Stomach (tissue), 9 donors: ENCODE results near the gene SARDH. TPM values are rescaled to one million over a fixed set of nuclear protein-coding genes. Genes with fewer than 3 reads are reported as not detected.
"Not testable (repeated sequence)": the region's sequence is repeated elsewhere in the genome, so short reads cannot be mapped to it uniquely, and the experiment has no call there.

Experiments used
- DNase-seq, 2 donors: peaks; one replicate each; pipeline versions ENCODE4 v3.0.0 to v3.0.0-alpha.2; 2013 to 2019
- H3K27ac ChIP-seq, 5 donors: fragments of 200-600 bp in 4 of 5; sonication (generic) in 4 of 5; one replicate each; pipeline ENCODE4 v1.5.1; 2013 to 2019; ENCODE audit warnings: mild to moderate bottlenecking in 1 of 5, moderate library complexity in 1 of 5
- H3K27me3 ChIP-seq, 3 donors: fragments of 200-600 bp; sonication (generic); one replicate each; pipeline ENCODE4 v1.5.1; 2017 to 2019; ENCODE audit warnings: mixed run types in 1 of 3
- H3K36me3 ChIP-seq, 4 donors: fragments of 200-600 bp; sonication (generic); 1 replicate in 3 of 4; 2 replicates in 1 of 4; pipeline ENCODE4 v1.5.1; 2016 to 2019
- H3K4me1 ChIP-seq, 4 donors: fragments of 200-600 bp; sonication (generic); one replicate each; pipeline ENCODE4 v1.5.1; 2016 to 2019
- H3K4me3 ChIP-seq, 4 donors: fragments of 200-600 bp; sonication (generic) in 3 of 4; one replicate each; pipeline ENCODE4 v1.5.1; 2016 to 2019; ENCODE audit warnings: mild to moderate bottlenecking in 1 of 4
- H3K9me3 ChIP-seq, 4 donors: fragments of 200-600 bp; sonication (generic); one replicate each; pipeline ENCODE4 v1.5.1; 2016 to 2019
- EP300 ChIP-seq: sonication (generic); formaldehyde crosslinking; IDR thresholded peaks from one replicate; pipeline ENCODE4 v1.6.1; 2017; ENCODE audit warnings: antibody characterized with exemption
- POLR2A ChIP-seq, 4 donors: fragments of 450-650 bp; IDR thresholded peaks; one replicate each; pipeline ENCODE4 v1.6.1; 2016; ENCODE audit warnings: antibody characterized with exemption in 4 of 4, control low read depth in 2 of 4, mild to moderate bottlenecking in 1 of 4, moderate library complexity in 1 of 4
- POLR2AphosphoS5 ChIP-seq, 3 donors: sonication (generic); formaldehyde crosslinking; IDR thresholded peaks; one replicate each; pipeline ENCODE4 v1.6.1; 2016; ENCODE audit warnings: antibody characterized with exemption in 3 of 3
- WGBS, 5 donors: extraction: QIAGEN DNeasy Blood & Tissue Kit in 3 of 5; methylation state at CpG; one replicate each; pipeline versions ENCODE4 v1.1.5 to v1.1.7; 2013 to 2018; 5-methylcytosine and 5-hydroxymethylcytosine counted together
- intact Hi-C: fragments of 100-400 bp; cut with DNase I; formaldehyde crosslinking; loops from one replicate; pipeline ENCODE4 v1.15.1; 2023; ENCODE audit warnings: low total_unique reads
- polyA plus RNA-seq, 3 donors: library from polyadenylated mRNA; stranded (reverse); fragments of 200-250 nt; gene quantifications; one replicate each; pipeline ENCODE4 v1.2.3, GENCODE V29; 2013
- total RNA-seq, 5 donors: library from RNA; depleted of rRNA; stranded (reverse); fragments of >200 nt; gene quantifications; one replicate each; pipeline versions ENCODE4 v1.1.0 to v1.2.3, GENCODE V29; 2014 to 2016
- TF ChIP-seq, protein P1 (sequence below), 7 experiments: fragments of 450-650 bp in 4 of 7; fragments of 200-600 bp in 3 of 7; sonication (generic) in 3 of 7; IDR thresholded peaks; one replicate each; pipeline ENCODE4 v1.5.1; 2016 to 2019; ENCODE audit warnings: antibody characterized with exemption in 7 of 7, control low read depth in 2 of 7, mild to moderate bottlenecking in 1 of 7
- donor health status: healthy with polysubstance abuse.
- donor health status: Bipolar disorder and iron deficiency.
- donor health status: healthy.

SARDH gene
- total and polyA plus RNA-seq, 8 donors = 0.76 to 15.2 (median 2.6) TPM; not detected in 1

DNA sequence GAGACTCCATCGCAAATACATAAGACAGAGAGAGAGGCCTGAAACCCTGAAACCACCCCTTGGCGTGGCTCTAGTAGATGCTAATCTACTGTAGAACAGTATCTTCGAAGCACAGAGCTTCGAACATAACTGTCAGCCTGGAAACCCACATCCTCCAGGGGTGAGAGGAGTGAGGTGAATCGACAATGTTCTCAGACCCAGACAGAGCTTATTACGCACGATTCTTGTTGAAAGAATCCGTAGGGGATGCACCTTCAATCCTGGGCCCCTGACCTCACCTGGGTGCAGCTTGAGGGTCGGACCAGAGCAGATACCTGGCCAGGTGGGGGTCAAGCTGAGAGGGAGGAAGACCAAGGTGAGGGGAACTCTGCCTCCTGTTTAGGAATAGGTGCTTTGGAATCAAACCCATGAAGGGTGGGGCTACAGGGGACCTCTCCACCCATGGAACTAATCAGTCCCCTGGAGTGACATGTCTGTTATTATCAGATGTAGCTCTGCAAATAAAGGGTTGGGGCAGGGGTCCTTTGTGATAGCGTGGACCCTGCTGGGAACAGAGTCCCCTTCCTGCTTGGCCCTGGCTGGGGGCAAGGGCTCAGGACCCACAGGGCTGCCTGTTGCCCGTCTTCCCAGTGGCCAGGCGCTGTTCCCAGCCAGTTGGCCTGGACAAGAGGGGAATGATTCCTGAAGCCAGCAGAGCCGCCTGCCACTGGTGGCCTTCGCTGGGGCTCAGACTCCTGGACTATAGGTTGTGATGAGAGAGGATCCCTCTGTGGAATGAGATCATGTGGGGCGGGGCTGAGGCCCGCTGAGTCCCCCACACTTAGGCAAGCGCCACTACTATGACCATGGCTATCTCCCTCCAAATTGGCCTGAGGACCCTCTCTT lies 60.8 kb downstream of the SARDH start:
- intact Hi-C loops = no loop called here
- TF ChIP-seq EP300 = no peak
- TF ChIP-seq, protein P1, sequence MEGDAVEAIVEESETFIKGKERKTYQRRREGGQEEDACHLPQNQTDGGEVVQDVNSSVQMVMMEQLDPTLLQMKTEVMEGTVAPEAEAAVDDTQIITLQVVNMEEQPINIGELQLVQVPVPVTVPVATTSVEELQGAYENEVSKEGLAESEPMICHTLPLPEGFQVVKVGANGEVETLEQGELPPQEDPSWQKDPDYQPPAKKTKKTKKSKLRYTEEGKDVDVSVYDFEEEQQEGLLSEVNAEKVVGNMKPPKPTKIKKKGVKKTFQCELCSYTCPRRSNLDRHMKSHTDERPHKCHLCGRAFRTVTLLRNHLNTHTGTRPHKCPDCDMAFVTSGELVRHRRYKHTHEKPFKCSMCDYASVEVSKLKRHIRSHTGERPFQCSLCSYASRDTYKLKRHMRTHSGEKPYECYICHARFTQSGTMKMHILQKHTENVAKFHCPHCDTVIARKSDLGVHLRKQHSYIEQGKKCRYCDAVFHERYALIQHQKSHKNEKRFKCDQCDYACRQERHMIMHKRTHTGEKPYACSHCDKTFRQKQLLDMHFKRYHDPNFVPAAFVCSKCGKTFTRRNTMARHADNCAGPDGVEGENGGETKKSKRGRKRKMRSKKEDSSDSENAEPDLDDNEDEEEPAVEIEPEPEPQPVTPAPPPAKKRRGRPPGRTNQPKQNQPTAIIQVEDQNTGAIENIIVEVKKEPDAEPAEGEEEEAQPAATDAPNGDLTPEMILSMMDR (IDR thresholded peaks at IDR 0.05) = no peak
- TF ChIP-seq POLR2A (IDR thresholded peaks at IDR 0.05) = no peak
- peak in 1 of 2 donors; percentile 59 for DNase-seq
- Histone ChIP-seq H3K4me1 (no peaks in the 10 kb centered on the region), H3K27ac (peak overlapping the region in 3 of 5 donors; percentile 16 to 52 (median 16)), H3K27me3 (no peaks in the 10 kb centered on the region), H3K9me3 (no peaks in the 10 kb centered on the region), H3K36me3 (no peaks in the 10 kb centered on the region), H3K4me3 (no peak overlapping the region)
- WGBS, 5 donors = 81 to 87% (median 86%) methylated on average over 11 to 17 of the region's 17 CpGs

DNA sequence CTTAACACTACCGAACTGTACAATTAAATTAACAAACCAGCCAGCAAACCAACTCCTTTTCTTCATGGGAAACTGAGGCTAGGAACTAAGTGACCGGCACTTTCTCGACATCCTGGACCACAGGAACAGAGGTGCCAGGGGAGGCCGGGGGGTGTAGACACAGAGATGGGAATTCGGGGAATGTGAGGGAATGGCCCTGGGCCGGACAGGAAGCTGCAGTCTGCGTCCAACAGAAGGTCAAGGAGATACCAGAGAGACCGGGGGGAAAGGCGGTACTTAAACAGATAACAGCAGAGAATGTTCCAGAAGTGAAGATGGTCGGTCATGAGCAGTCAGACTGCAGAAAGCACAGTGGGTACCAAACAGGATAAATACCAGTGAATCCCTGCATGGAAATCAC lies 61.7 kb downstream of the SARDH start:
- no peak for DNase-seq
- Histone ChIP-seq H3K27ac (peak overlapping the region in 1 of 5 donors; percentile 0), H3K27me3 (no peaks in the 10 kb centered on the region), H3K36me3 (no peaks in the 10 kb centered on the region), H3K4me3 (no peak overlapping the region), H3K4me1 (no peaks in the 10 kb centered on the region), H3K9me3 (no peaks in the 10 kb centered on the region)
- TF ChIP-seq, protein P1 (IDR thresholded peaks at IDR 0.05) = no peak
- TF ChIP-seq POLR2AphosphoS5 (IDR thresholded peaks at IDR 0.05) (no peak), EP300 (no peak), POLR2A (IDR thresholded peaks at IDR 0.05) (no peak)
- intact Hi-C loops = no loop called here
- 73 to 80% (median 76%) methylated on average over 10 of the region's 10 CpGs for WGBS, 5 donors

DNA sequence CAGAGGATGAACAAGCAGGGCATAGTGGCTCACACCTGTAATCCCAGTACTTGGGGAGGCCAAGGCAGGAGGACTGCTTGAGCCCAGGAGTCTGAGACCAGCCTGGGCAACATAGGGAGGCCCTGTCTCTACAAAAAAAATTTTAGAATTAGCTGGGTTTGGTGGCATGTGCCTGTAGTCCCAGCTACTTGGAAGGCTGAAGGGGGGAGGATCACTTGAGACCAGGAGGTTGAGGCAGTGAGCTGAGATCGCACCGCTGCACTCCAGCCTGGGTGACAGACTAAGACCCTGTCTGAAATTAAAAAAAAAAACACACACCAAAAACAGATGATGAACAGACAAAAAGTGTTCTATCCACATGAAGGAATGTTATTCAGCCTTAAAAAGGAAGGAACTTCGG lies 62.4 kb downstream of the SARDH start:
- H3K4me1 ChIP-seq, intact Hi-C loops, H3K36me3 ChIP-seq, DNase-seq, H3K9me3 ChIP-seq, H3K4me3 ChIP-seq, H3K27me3 ChIP-seq, H3K27ac ChIP-seq: not testable (repeated sequence)
- WGBS, 5 donors = 95 to 97% (median 97%) methylated on average over 3 of the region's 3 CpGs

DNA sequence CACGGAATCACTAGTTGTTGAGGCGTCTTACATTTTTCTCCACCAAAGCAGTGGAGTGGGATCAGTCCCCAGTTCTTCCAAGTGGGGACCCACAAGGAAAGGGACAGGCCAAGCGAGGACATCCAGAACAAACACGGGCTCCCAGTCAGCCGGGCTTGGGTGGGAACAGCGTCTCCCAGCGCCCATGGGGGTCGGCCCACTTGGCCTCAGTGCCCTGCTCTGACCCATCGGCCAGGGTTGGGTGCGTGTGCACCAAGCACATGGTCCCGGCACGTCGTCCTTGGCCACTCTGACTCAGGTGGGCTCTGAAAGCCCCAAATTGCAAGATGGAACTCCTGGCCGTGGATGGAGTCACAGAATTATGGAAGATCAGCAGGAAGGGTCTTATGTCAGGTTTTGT lies 64.1 kb downstream of the SARDH start:
- intact Hi-C loops = no loop called here
- no peaks in the 10 kb centered on the region for H3K4me1 ChIP-seq
- no peak overlapping the region for H3K27ac ChIP-seq
- TF ChIP-seq EP300 = no peak
- TF ChIP-seq POLR2A (IDR thresholded peaks at IDR 0.05) = no peak
- TF ChIP-seq, protein P1 (IDR thresholded peaks at IDR 0.05) = no peak
- TF ChIP-seq POLR2AphosphoS5 (IDR thresholded peaks at IDR 0.05) = no peak
- 88 to 97% (median 94%) methylated on average over 9 to 14 of the region's 14 CpGs for WGBS, 5 donors
- H3K27me3 ChIP-seq = no peaks in the 10 kb centered on the region
- no peak overlapping the region for H3K4me3 ChIP-seq
- no peaks in the 10 kb centered on the region for H3K9me3 ChIP-seq
- H3K36me3 ChIP-seq = no peaks in the 10 kb centered on the region
- no peak for DNase-seq

DNA sequence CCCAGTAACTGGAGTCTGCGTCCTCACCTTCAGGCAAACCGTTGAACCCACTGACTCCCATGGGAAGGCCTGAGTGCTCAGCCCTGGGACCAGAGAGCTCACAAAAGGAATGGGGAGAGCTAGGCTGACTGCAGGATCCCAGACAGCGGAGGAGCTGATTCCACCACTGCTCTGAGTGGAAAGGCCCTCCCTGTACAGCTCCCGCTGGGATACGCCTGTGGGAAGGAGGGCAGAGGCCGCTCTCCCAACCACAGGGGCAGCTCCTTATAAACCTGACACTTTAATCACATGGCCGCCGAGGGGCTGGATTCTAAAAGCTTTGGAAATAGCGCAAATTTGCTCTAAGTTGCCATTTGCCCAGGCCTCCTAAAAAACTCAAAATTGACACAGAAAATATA lies 64.9 kb downstream of the SARDH start:
- Histone ChIP-seq H3K4me3 (no peak overlapping the region), H3K27me3 (no peaks in the 10 kb centered on the region), H3K4me1 (no peaks in the 10 kb centered on the region), H3K9me3 (no peaks in the 10 kb centered on the region), H3K27ac (no peak overlapping the region), H3K36me3 (no peaks in the 10 kb centered on the region)
- WGBS, 5 donors = 59 to 81% (median 74%) methylated on average over 5 to 9 of the region's 9 CpGs
- intact Hi-C loops = no loop called here
- peak in 1 of 2 donors; percentile 36 for DNase-seq
- no peak for TF ChIP-seq EP300
- no peak for TF ChIP-seq POLR2A (IDR thresholded peaks at IDR 0.05)
- no peak for TF ChIP-seq POLR2AphosphoS5 (IDR thresholded peaks at IDR 0.05)
- TF ChIP-seq, protein P1 (IDR thresholded peaks at IDR 0.05) = no peak
